Measurements from ENCODE around the gene KREMEN1. TPM values are rescaled to one million over a fixed set of nuclear protein-coding genes. Genes with fewer than 3 reads are reported as not detected.

Gene KREMEN1
- polyA plus RNA-seq, 1 donor, result 107 TPM

DNA sequence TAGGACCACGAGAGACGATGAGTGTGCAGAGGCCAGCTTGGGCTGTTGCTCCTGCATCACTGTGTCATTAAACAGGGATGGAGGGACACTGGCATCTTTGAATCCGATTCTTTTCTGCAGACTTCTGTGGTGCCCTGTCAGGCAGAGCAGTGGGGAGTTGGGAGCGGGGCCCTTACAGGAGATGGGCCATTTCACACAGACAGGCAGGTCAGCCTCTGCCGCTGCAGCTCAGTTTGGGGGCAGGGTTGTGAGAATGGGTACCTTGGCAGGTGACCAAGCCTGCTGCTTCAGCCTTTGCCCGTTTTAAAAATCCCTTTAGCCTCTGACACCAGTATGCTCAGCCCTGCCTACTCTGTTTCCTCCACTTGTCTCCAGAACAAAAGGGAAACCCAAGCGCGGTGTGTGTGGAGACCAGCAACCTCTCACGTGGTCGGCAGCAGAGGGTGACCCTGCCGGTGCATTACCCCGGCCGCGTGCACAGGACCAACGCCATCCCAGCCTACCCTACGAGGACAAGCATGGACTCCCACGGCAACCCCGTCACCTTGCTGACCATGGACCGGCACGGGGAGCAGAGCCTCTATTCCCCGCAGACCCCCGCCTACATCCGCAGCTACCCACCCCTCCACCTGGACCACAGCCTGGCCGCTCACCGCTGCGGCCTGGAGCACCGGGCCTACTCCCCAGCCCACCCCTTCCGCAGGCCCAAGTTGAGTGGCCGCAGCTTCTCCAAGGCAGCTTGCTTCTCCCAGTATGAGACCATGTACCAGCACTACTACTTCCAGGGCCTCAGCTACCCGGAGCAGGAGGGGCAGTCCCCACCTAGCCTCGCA is 23.8 kb upstream of the KREMEN1 start:
- DNase-seq, result no peak

GRCh38 chr22:29049655-29050263 is 23.1 kb upstream of the KREMEN1 start:
- DNase-seq, result no peak

DNA sequence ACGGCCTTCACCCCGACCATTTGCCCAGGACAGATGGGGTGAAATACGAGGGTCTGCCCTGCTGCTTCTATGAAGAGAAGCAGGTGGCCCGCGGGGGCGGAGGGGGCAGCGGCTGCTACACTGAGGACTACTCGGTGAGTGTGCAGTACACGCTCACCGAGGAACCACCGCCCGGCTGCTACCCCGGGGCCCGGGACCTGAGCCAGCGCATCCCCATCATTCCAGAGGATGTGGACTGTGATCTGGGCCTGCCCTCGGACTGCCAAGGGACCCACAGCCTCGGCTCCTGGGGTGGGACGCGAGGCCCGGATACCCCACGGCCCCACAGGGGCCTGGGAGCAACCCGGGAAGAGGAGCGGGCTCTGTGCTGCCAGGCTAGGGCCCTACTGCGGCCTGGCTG is 22.4 kb upstream of the KREMEN1 start:
- DNase-seq, result no peak

DNA sequence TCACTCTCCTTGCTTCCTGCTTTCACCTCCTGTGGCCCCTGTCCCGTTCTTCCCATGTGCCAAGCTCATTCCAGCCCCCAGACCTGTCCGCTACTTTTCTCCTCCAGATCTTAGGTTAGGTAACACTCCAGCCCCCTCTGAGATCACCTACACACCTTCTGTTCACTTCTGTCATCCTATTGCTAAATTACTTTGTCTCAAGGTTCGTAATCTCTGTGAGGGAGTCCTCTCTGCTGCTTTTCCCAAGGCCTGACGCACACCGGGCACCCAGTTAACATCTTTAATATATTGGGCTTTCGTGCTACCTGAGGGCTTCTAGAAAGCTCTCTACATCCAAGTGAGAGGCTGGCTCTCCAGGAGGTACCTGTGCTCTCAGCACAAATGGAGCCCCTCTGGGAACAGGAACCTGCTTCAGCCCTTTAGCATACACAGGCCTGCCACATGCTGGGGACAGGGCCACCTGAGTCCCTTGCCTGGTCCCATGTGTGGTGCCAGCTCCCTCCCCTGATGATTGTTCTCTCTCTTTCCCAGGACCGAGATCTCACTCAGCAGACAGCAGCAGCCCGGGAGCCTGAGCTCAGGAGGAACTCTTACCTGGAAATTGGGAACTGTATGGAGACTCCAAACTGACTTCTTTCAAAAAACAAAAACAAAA is 19.7 kb upstream of the KREMEN1 start:
- no peak for DNase-seq

GRCh38 chr22:29054251-29054767 is 18.5 kb upstream of the KREMEN1 start:
- no peak for DNase-seq

GRCh38 chr22:29055192-29055830 is 17.5 kb upstream of the KREMEN1 start:
- no peak for DNase-seq

- no peak for DNase-seq
Measured at GRCh38 chr22:29056472-29056871, 16.4 kb upstream of the KREMEN1 start.

- no peak for DNase-seq
Measured at GRCh38 chr22:29060251-29060869, 12.5 kb upstream of the KREMEN1 start.

- DNase-seq, result no peak
Measured at GRCh38 chr22:29060931-29061330, 11.9 kb upstream of the KREMEN1 start.

GRCh38 chr22:29061773-29062172 is 11.1 kb upstream of the KREMEN1 start, which contains the start of gene C22orf31:
Gene C22orf31 (minus strand): TSS chr22:29061831. CDS start chr22:29061792, 39 bp downstream.
- DNase-seq, result no peak

DNA sequence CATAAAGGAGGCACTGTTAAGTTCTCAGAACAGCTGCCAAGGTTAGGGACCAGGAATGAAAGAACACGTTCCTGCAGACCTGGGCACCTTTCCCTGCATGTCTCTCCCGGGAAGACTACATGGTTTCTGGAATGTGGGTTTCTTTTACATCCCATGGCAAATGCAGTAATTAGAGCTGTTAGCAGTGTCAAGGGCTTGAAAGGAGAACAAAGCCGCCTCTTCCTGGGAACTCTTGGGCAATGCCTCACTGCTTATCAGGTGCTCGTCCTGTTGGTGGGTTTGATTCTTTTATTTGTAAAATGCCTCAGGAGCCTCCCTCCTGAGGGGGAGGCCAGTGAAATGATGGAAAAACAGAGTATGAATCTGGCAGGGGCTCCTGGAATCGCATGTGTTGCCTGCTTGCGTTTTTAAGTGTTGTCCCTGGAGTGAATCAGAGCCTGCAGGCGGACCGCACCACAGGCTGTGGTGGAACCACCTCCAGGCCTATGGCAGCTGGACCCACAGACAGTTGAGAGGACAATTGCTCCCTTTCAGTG is 10.5 kb upstream of the KREMEN1 start:
- DNase-seq, result no peak

DNA sequence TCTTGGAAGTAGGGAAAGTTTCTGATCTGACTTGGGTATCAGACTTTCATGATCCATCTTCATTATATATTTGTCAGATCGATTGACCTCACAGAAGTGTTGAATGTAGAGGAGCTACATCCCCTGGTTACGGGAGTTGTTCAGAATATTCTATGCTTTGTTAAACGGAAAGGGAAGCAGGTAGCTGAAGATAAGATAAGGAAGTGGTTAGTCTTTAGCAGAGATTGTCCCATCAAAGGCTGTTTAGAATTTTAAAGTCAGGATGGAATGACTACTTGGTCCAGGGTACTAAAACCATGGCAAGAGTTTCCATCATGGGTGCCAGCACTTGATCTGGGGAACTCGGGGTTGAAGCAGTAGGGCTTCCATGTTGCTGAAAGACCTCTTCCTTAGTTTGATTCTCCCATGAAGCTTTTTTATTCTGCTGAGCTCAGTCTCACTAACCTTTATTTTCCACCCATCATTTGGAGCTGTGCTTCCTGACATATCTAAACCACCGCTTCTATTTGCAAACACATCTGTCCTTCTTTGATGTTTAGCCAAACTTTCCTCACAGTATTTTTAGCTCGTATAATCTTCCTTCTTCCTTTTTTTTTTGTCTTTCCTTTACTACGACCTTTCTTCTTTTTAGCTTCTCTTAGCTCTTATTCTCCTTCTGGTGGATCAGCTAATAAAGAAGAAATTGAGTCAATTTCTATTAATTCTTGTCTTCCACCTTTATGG is 7.2 kb upstream of the KREMEN1 start:
- no peak for DNase-seq

DNA sequence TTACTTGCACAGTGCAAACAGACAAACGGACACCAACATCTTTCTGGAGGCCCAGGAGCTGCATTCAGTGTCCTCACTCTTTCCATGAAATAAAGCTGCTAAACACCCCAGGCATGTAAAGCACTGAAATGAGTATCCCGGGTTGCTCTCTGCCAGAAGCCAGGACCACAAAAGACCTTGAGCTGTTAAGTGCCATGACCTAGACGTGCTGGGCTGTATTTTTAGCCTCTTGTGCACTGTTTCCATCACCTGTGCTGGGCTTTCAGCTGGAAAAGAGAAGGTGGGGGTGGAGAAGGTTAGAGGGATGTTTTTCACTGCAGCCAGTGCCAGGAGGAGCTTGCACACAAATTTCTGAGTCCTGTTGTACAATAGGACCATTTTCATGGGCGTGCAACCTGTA is 3.4 kb upstream of the KREMEN1 start:
- no peak for DNase-seq

GRCh38 chr22:29070490-29070889 is 2.3 kb upstream of the KREMEN1 start:
- DNase-seq, result no peak

DNA sequence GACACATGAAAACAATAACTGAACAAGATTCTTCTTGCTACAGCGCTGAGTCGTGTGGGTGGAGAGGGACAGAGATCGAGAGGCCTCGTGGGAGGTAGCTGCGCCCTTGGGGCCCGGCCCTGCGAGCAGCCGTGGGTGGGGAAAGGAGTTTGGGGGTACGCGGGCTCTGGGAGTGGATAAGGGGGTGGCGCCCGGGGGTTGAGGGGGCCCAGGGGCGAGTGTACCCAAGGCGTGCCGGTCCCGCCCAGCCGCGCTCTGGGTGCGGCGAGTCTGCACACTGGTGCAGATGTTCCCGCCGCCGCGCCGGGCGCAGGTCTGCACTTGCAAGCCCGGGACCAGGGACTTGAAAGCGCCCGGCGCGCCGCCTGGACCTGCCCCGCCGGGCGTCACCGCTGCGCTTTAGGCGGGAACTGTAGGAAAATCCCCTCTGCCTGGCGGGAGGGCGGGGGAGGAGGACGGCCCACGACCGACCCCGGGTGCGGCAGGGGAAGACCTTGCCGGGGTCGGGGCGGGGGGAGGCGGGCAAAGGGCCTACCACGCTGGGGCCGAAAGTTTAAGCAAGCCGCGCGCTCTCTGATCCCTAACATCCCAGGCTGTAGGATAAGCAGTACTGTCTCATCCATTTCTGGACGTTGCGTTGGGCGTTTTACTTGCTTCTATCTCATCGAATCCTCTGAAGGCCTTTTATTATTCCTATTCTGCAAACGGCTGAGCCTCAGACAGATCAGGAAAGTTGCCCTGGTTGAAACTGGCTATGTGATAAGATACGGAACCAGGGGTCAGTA is 1.4 kb upstream of the KREMEN1 start:
- peak; percentile 54 for DNase-seq

GRCh38 chr22:29072193-29072978 is 449 bp upstream of the KREMEN1 start:
- peak; percentile 78 for DNase-seq

- peak; percentile 56 for DNase-seq
Measured at GRCh38 chr22:29073618-29074275, 912 bp downstream of the KREMEN1 start.

GRCh38 chr22:29074276-29074772 is 1.5 kb downstream of the KREMEN1 start:
- DNase-seq, result no peak

Measured in hindlimb muscle (tissue), 1 donor.